Stimulated activated naive B cell treated with anti-CD40 and anti-IgM and Interleukin-4, amounts not matched to agents 10 μg/mL and 1 μg/mL and 100 μg/mL, for 72 hours (primary cell): Measurements from ENCODE around the gene INTS11.
A peak's percentile ranks its signal among the peaks of the same experiment; 100 is the strongest.

Experiments
- ATAC-seq, 2 donors: fragments of 150-1000 bp; cut with Tn5 transposase; replicated peaks; 2 replicates each; pipeline ENCODE4 v1.10.0; 2021; ENCODE audit warnings: moderate library complexity in 1 of 2
- DNase-seq: peaks from one replicate; pipeline ENCODE4 v3.0.0; 2021
- H3K27ac Mint-ChIP-seq: one replicate; pipeline ENCODE4 v1.8.0; 2022; ENCODE audit warnings: mild to moderate bottlenecking, mixed read lengths
- H3K27me3 Mint-ChIP-seq, 2 donors: one replicate each; pipeline ENCODE4 v1.8.0; 2022; ENCODE audit warnings: mixed read lengths in 2 of 2
- H3K36me3 Mint-ChIP-seq, 2 donors: one replicate each; pipeline ENCODE4 v1.8.0; 2022; ENCODE audit warnings: mixed read lengths in 2 of 2, mild to moderate bottlenecking in 1 of 2
- H3K4me1 Mint-ChIP-seq, 2 donors: one replicate each; pipeline ENCODE4 v1.8.0; 2022; ENCODE audit warnings: mixed read lengths in 2 of 2, mild to moderate bottlenecking in 1 of 2
- H3K4me3 Mint-ChIP-seq, 2 donors: one replicate each; pipeline ENCODE4 v1.8.0; 2022; ENCODE audit warnings: mild to moderate bottlenecking in 2 of 2, mixed read lengths in 2 of 2, moderate library complexity in 1 of 2
- H3K9me3 Mint-ChIP-seq, 2 donors: one replicate each; pipeline ENCODE4 v1.8.0; 2022; ENCODE audit warnings: mixed read lengths in 2 of 2, mild to moderate bottlenecking in 1 of 2

Gene INTS11

GRCh38 chr1:1361233-1361981 lies 36.9 kb upstream of the INTS11 start:
- H3K27ac Mint-ChIP-seq: no peak overlapping the region
- no peak overlapping the region for H3K4me3 Mint-ChIP-seq
- ATAC-seq (no peak), DNase-seq (no peak)
- H3K4me1 Mint-ChIP-seq: peaks cover 3 to 17% of the 10 kb centered on the region in 2 donors
- H3K27me3 Mint-ChIP-seq: peaks cover 39 to 51% of the 10 kb centered on the region in 2 donors
- no peaks in the 10 kb centered on the region for H3K9me3 Mint-ChIP-seq
- H3K36me3 Mint-ChIP-seq: no peaks in the 10 kb centered on the region

- no peak for ATAC-seq
- no peaks in the 10 kb centered on the region for H3K9me3 Mint-ChIP-seq
- H3K27me3 Mint-ChIP-seq: peaks cover 39 to 51% of the 10 kb centered on the region in 2 donors
- H3K4me1 Mint-ChIP-seq: peaks cover 3 to 17% of the 10 kb centered on the region in 2 donors
- H3K27ac Mint-ChIP-seq: no peak overlapping the region
- no peaks in the 10 kb centered on the region for H3K36me3 Mint-ChIP-seq
- DNase-seq: no peak
- H3K4me3 Mint-ChIP-seq: no peak overlapping the region
Measured at GRCh38 chr1:1360506-1361169, 36.2 kb upstream of the INTS11 start.

- Mint-ChIP-seq H3K27me3 (peaks cover 39 to 53% of the 10 kb centered on the region in 2 donors), H3K4me3 (no peak overlapping the region), H3K27ac (no peak overlapping the region), H3K36me3 (no peaks in the 10 kb centered on the region), H3K9me3 (no peaks in the 10 kb centered on the region), H3K4me1 (peaks cover 3 to 20% of the 10 kb centered on the region in 2 donors)
- no peak for ATAC-seq
- DNase-seq: no peak
Measured at GRCh38 chr1:1359664-1360468, 35.4 kb upstream of the INTS11 start.

- peaks cover 3 to 25% of the 10 kb centered on the region in 2 donors for H3K4me1 Mint-ChIP-seq
- DNase-seq (no peak), ATAC-seq (peak in 1 of 2 donors; percentile 37)
- no peaks in the 10 kb centered on the region for H3K9me3 Mint-ChIP-seq
- no peak overlapping the region for H3K27ac Mint-ChIP-seq
- peaks cover 40 to 58% of the 10 kb centered on the region in 2 donors for H3K27me3 Mint-ChIP-seq
- H3K36me3 Mint-ChIP-seq: no peaks in the 10 kb centered on the region
- no peak overlapping the region for H3K4me3 Mint-ChIP-seq
Measured at GRCh38 chr1:1359308-1359663, 34.8 kb upstream of the INTS11 start.

- no peaks in the 10 kb centered on the region for H3K9me3 Mint-ChIP-seq
- H3K4me3 Mint-ChIP-seq: no peak within 1 kb of the TSS
- no peaks in the 10 kb centered on the region for H3K36me3 Mint-ChIP-seq
- H3K27me3 Mint-ChIP-seq: peaks cover 45 to 65% of the 10 kb centered on the region in 2 donors
- peaks cover 4 to 31% of the 10 kb centered on the region in 2 donors for H3K4me1 Mint-ChIP-seq
- ATAC-seq (peak in 1 of 2 donors; percentile 25), DNase-seq (no peak)
- peak within 1 kb of the TSS; percentile 81 for H3K27ac Mint-ChIP-seq
Measured at GRCh38 chr1:1358433-1359271, 34.2 kb upstream of the INTS11 start, which contains the start of gene MXRA8. Gene MXRA8 (minus strand): TSS chr1:1358555. CDS start chr1:1358504, 51 bp downstream.

- Mint-ChIP-seq H3K4me1 (peaks cover 10 to 38% of the 10 kb centered on the region in 2 donors), H3K4me3 (no peak overlapping the region), H3K27me3 (peaks cover 52 to 72% of the 10 kb centered on the region in 2 donors), H3K9me3 (no peaks in the 10 kb centered on the region), H3K27ac (no peak overlapping the region), H3K36me3 (no peaks in the 10 kb centered on the region)
- DNase-seq (no peak), ATAC-seq (no peak)
Measured at GRCh38 chr1:1357871-1358432, 33.5 kb upstream of the INTS11 start.

- peak overlapping the region; percentile 81 for H3K27ac Mint-ChIP-seq
- DNase-seq (no peak), ATAC-seq (peak; percentile 19 to 30)
- peaks cover 20 to 48% of the 10 kb centered on the region in 2 donors for H3K4me1 Mint-ChIP-seq
- H3K36me3 Mint-ChIP-seq: peaks cover 1 to 5% of the 10 kb centered on the region in 2 donors
- peaks cover 57 to 77% of the 10 kb centered on the region in 2 donors for H3K27me3 Mint-ChIP-seq
- H3K9me3 Mint-ChIP-seq: no peaks in the 10 kb centered on the region
- H3K4me3 Mint-ChIP-seq: no peak overlapping the region
Measured at GRCh38 chr1:1356796-1357401, 32.4 kb upstream of the INTS11 start.

GRCh38 chr1:1356166-1356795 lies 31.8 kb upstream of the INTS11 start:
- Mint-ChIP-seq H3K36me3 (peaks cover 1 to 5% of the 10 kb centered on the region in 2 donors), H3K27me3 (peaks cover 57 to 76% of the 10 kb centered on the region in 2 donors), H3K4me1 (peaks cover 20 to 50% of the 10 kb centered on the region in 2 donors), H3K27ac (no peak overlapping the region), H3K9me3 (no peaks in the 10 kb centered on the region), H3K4me3 (no peak overlapping the region)
- no peak for ATAC-seq
- DNase-seq: no peak

GRCh38 chr1:1355416-1355815 lies 31.0 kb upstream of the INTS11 start:
- Mint-ChIP-seq H3K27ac (no peak overlapping the region), H3K4me3 (no peak overlapping the region), H3K36me3 (peaks cover 1 to 5% of the 10 kb centered on the region in 2 donors), H3K4me1 (peaks cover 17 to 50% of the 10 kb centered on the region in 2 donors), H3K9me3 (no peaks in the 10 kb centered on the region), H3K27me3 (peaks cover 50 to 68% of the 10 kb centered on the region in 2 donors)
- DNase-seq (no peak), ATAC-seq (peak; percentile 33 to 38)

GRCh38 chr1:1354271-1355247 lies 30.1 kb upstream of the INTS11 start:
- H3K27me3 Mint-ChIP-seq: peaks cover 47 to 62% of the 10 kb centered on the region in 2 donors
- no peaks in the 10 kb centered on the region for H3K9me3 Mint-ChIP-seq
- DNase-seq (no peak), ATAC-seq (peak in 1 of 2 donors; percentile 11)
- peaks cover 1 to 5% of the 10 kb centered on the region in 2 donors for H3K36me3 Mint-ChIP-seq
- H3K27ac Mint-ChIP-seq: peak overlapping the region; percentile 85
- H3K4me1 Mint-ChIP-seq: peaks cover 17 to 50% of the 10 kb centered on the region in 2 donors
- peak overlapping the region; percentile 60 to 63 for H3K4me3 Mint-ChIP-seq

- H3K4me3 Mint-ChIP-seq: peak overlapping the region in 1 of 2 donors; percentile 19
- no peak for DNase-seq
- H3K4me1 Mint-ChIP-seq: peaks cover 17 to 40% of the 10 kb centered on the region in 2 donors
- peak overlapping the region; percentile 31 for H3K27ac Mint-ChIP-seq
- no peak for ATAC-seq
- H3K36me3 Mint-ChIP-seq: peaks cover 1 to 5% of the 10 kb centered on the region in 2 donors
- H3K27me3 Mint-ChIP-seq: peaks cover 37 to 52% of the 10 kb centered on the region in 2 donors
- H3K9me3 Mint-ChIP-seq: no peaks in the 10 kb centered on the region
Measured at GRCh38 chr1:1353389-1354151, 29.1 kb upstream of the INTS11 start.
